ENCODE data around the gene PTPRT. TPM values are rescaled to one million over a fixed set of nuclear protein-coding genes. Genes with fewer than 3 reads are reported as not detected.
A peak's percentile ranks its signal among the peaks of the same experiment; 100 is the strongest.

PTPRT gene
- total RNA-seq, 1 experiment from 2014 or later: not detected

GRCh38 chr20:42531508-42531961 lies 658.2 kb downstream of the PTPRT start:
- Histone ChIP-seq H3K9me2 (replicated peaks; ENCODE audit: low read length) (no peaks in the 10 kb centered on the region), H3K36me3 (ENCODE audit: low read depth, low read length) (no peaks in the 10 kb centered on the region), H3K4me1 (ENCODE audit: insufficient read depth, low read length) (no peaks in the 10 kb centered on the region), H3K79me2 (ENCODE audit: low read length) (no peaks in the 10 kb centered on the region), H3K4me2 (ENCODE audit: low read length) (no peak overlapping the region), H3K4me3 (ENCODE audit: low read length) (no peak overlapping the region), H2AFZ (ENCODE audit: low read length) (no peak overlapping the region), H3K27me3 (ENCODE audit: low read length) (no peaks in the 10 kb centered on the region), H3K27ac (ENCODE audit: low read length) (no peak overlapping the region), H3K9ac (ENCODE audit: low read length) (no peak overlapping the region), H3K9me3 (ENCODE audit: low read length) (peaks cover 21% of the 10 kb centered on the region; the same call in 1 of the 2 replicates), H3F3A (ENCODE audit: low read length, unreplicated experiment) (no peaks in the 10 kb centered on the region), H4K20me1 (ENCODE audit: low read length) (no peaks in the 10 kb centered on the region)
- ChIA-PET CTCF (no interaction called here), POLR2A (ENCODE audit: unreplicated experiment) (no interaction called here)
- intact Hi-C loops (cut with micrococcal nuclease): no loop called here
- BruUV-seq (replicated peaks): no TSS peak
- TF ChIP-seq EZH2 (IDR thresholded peaks at IDR 0.05; ENCODE audit: low read length, unreplicated experiment) (no peak), EZH2phosphoT487 (IDR thresholded peaks at IDR 0.05; ENCODE audit: borderline replicate concordance, low read length) (no peak), CTCF (conservative IDR thresholded peaks at IDR 0.05; ENCODE audit: low read depth, low read length) (no peak)
- ATAC-seq (no peak), DNase-seq (no peak)

- Histone ChIP-seq H3K79me2 (ENCODE audit: low read length) (no peaks in the 10 kb centered on the region), H3K4me3 (ENCODE audit: low read length) (no peak overlapping the region), H4K20me1 (ENCODE audit: low read length) (no peaks in the 10 kb centered on the region), H3F3A (ENCODE audit: low read length, unreplicated experiment) (no peaks in the 10 kb centered on the region), H3K4me1 (ENCODE audit: insufficient read depth, low read length) (no peaks in the 10 kb centered on the region), H3K9me3 (ENCODE audit: low read length) (peaks cover 25% of the 10 kb centered on the region; the same call in 1 of the 2 replicates), H3K9ac (ENCODE audit: low read length) (no peak overlapping the region), H3K27me3 (ENCODE audit: low read length) (no peaks in the 10 kb centered on the region), H3K4me2 (ENCODE audit: low read length) (no peak overlapping the region), H3K27ac (ENCODE audit: low read length) (no peak overlapping the region), H3K36me3 (ENCODE audit: low read depth, low read length) (no peaks in the 10 kb centered on the region), H2AFZ (ENCODE audit: low read length) (no peak overlapping the region), H3K9me2 (replicated peaks; ENCODE audit: low read length) (no peaks in the 10 kb centered on the region)
- POLR2A ChIA-PET (ENCODE audit: unreplicated experiment): no interaction called here
- ATAC-seq: no peak
- peak; percentile 29 for DNase-seq
- TF ChIP-seq EZH2 (IDR thresholded peaks at IDR 0.05; ENCODE audit: low read length, unreplicated experiment) (no peak), CTCF (conservative IDR thresholded peaks at IDR 0.05; ENCODE audit: low read depth, low read length) (peak; percentile 53)
- CTCF ChIA-PET: no interaction called here
- intact Hi-C loops (cut with micrococcal nuclease): no loop called here
- no TSS peak for BruUV-seq (replicated peaks)
These were observed 658.8 kb downstream of the PTPRT start for GRCh38 chr20:42530855-42531448.

GRCh38 chr20:42530191-42530590 lies 659.5 kb downstream of the PTPRT start:
- BruUV-seq (replicated peaks): no TSS peak
- DNase-seq (no peak), ATAC-seq (no peak)
- no peaks in the 10 kb centered on the region for H4K20me1 ChIP-seq (ENCODE audit: low read length)
- H3K4me1 ChIP-seq (ENCODE audit: insufficient read depth, low read length): no peaks in the 10 kb centered on the region
- TF ChIP-seq CTCF (conservative IDR thresholded peaks at IDR 0.05; ENCODE audit: low read depth, low read length) (no peak), EZH2phosphoT487 (IDR thresholded peaks at IDR 0.05; ENCODE audit: borderline replicate concordance, low read length) (no peak), EZH2 (IDR thresholded peaks at IDR 0.05; ENCODE audit: low read length, unreplicated experiment) (no peak)
- H3K9me3 ChIP-seq (ENCODE audit: low read length): peaks cover 25% of the 10 kb centered on the region; the same call in 1 of the 2 replicates
- H3K79me2 ChIP-seq (ENCODE audit: low read length): no peaks in the 10 kb centered on the region
- no peak overlapping the region for H3K4me3 ChIP-seq (ENCODE audit: low read length)
- no peaks in the 10 kb centered on the region for H3F3A ChIP-seq (ENCODE audit: low read length, unreplicated experiment)
- H3K27me3 ChIP-seq (ENCODE audit: low read length): no peaks in the 10 kb centered on the region
- ChIA-PET POLR2A (ENCODE audit: unreplicated experiment) (no interaction called here), CTCF (no interaction called here)
- no peak overlapping the region for H3K27ac ChIP-seq (ENCODE audit: low read length)
- intact Hi-C loops (cut with micrococcal nuclease): no loop called here
- no peaks in the 10 kb centered on the region for H3K9me2 ChIP-seq (replicated peaks; ENCODE audit: low read length)
- no peak overlapping the region for H3K4me2 ChIP-seq (ENCODE audit: low read length)
- no peak overlapping the region for H2AFZ ChIP-seq (ENCODE audit: low read length)
- no peaks in the 10 kb centered on the region for H3K36me3 ChIP-seq (ENCODE audit: low read depth, low read length)
- no peak overlapping the region for H3K9ac ChIP-seq (ENCODE audit: low read length)

Measured in PC-3 (cell line).